ENCODE data around the gene SERPINE1.

The SERPINE1 gene

GRCh38 chr7:101169838-101170551 lies 43.1 kb downstream of the SERPINE1 start:
- peak overlapping the region; percentile 48 for H3K4me3 Mint-ChIP-seq
- peaks cover 2% of the 10 kb centered on the region for H3K36me3 Mint-ChIP-seq (ENCODE audit: low read depth)
- no peaks in the 10 kb centered on the region for H3K9me3 Mint-ChIP-seq
- peaks cover 48% of the 10 kb centered on the region for H3K4me1 Mint-ChIP-seq (ENCODE audit: low read depth)
- H3K27me3 Mint-ChIP-seq (ENCODE audit: low read depth), result peaks cover 87% of the 10 kb centered on the region
- DNase-seq (ENCODE audit: low spot score), result peak; percentile 78
- no peak overlapping the region for H3K27ac Mint-ChIP-seq

DNA sequence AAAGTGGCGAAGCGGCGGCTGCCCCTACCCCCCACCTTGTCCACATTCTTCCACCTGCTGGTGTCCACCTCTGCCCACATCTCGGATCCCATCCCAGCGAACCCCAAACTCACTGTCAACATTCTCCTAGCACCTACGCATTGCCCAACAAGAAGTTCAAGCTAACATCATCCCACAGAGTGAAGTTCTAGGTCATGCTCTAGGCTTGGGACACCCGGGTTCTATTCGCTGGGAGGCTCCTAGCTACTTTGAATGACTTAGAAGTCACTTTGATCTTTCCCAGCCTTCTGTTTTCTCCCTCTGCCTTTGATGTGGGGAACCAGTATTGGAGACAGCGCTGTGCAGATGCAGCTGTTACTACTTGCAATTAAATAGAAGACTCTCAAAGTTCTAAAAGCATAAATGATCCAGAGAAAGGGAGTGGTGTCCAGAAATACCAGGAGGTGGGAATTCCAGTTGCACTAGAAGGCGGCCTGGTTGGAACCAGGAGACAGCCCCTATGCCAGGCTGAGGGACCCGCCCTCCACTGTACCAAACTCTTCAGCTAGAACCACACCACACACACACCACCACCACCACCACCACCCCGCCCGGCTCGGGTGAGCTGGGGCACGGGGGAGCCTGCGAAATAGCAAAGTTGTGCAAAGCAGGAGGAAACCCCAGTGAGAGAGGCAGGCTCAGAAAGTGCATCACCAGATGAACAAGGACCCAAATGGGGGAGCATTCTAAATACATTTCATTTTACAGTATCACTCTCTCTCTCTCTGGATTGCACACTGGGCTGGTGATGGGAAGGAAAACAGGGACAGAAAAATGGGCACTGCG lies 43.9 kb downstream of the SERPINE1 start:
- Mint-ChIP-seq H3K36me3 (ENCODE audit: low read depth) (peaks cover 2% of the 10 kb centered on the region), H3K4me1 (ENCODE audit: low read depth) (peaks cover 44% of the 10 kb centered on the region)

DNA sequence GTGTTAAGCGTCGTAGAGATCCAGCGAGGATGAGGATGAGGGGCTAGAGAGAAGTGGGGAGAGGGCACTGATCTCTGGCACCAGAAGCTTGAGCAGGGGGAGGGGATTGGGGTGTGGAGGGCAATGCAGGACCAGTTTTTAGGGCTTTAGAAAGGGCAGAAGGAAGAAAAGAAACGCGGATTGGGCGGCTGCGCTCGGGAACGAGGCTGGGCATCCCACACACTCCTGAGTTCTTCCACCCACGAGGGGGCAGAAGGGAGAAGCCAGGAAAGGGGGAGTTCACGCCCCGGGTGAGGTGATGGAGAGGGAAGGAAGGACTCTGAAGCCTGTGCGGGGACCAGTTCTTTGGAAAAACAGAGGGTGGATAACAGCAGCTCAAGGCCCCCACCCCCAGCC lies 44.5 kb downstream of the SERPINE1 start:
- no peak for DNase-seq (ENCODE audit: low spot score)
- Mint-ChIP-seq H3K27me3 (ENCODE audit: low read depth) (peaks cover 87% of the 10 kb centered on the region), H3K27ac (no peak overlapping the region), H3K4me1 (ENCODE audit: low read depth) (peaks cover 39% of the 10 kb centered on the region), H3K9me3 (no peaks in the 10 kb centered on the region), H3K4me3 (peak overlapping the region; percentile 44), H3K36me3 (ENCODE audit: low read depth) (peaks cover 2% of the 10 kb centered on the region)

More for the DNA sequence above, 43.9 kb downstream of the SERPINE1 start:
- no peak for DNase-seq (ENCODE audit: low spot score)
- Mint-ChIP-seq H3K9me3 (no peaks in the 10 kb centered on the region), H3K27me3 (ENCODE audit: low read depth) (peaks cover 87% of the 10 kb centered on the region), H3K27ac (no peak overlapping the region), H3K4me3 (peak overlapping the region; percentile 17)

DNA sequence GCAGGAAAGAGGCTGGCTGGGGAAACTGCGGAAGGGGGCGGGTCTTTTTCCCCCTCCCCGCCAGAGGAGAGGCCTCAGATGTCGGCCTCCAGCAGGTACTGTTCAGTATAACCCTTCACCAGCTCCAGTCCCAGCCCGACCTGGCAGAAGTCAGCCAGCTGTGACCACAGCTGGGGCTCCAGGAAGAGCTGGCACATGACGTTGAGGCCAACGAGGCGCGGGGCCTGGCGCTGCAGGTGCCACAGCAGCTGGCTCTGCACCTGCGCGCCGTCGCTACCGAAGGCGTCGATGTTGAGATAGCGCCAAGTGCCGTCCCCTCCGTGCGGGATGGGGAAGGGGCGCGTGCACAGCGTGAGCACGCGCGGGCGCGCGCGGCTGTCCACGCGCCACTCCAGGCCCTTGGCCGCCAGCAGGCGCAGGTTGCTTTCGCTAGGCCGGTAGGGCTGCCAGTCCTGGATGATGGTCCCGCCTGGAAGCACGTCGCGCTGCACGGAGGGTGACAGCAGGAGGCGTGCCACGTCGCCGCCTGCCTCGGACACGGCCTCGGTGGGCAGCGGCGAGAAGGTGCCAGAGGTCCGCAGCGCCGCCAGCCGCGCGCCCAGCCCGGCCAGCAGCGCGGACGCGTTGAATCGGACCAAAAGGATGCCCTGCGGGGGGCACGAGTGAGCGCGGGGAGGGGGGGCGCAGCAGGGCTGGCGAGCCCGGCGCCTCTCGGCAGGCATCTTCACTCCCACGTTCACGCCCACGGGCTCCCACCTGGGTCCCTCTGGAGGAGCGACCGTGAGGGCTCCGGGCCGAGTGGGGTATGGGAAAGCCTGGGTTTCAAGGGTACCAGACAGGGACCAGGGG lies 45.3 kb downstream of the SERPINE1 start:
- H3K36me3 Mint-ChIP-seq (ENCODE audit: low read depth), result peaks cover 2% of the 10 kb centered on the region
- no peaks in the 10 kb centered on the region for H3K9me3 Mint-ChIP-seq
- no peak overlapping the region for H3K27ac Mint-ChIP-seq
- H3K4me3 Mint-ChIP-seq, result peak overlapping the region; percentile 44
- peaks cover 88% of the 10 kb centered on the region for H3K27me3 Mint-ChIP-seq (ENCODE audit: low read depth)
- no peak for DNase-seq (ENCODE audit: low spot score)
- H3K4me1 Mint-ChIP-seq (ENCODE audit: low read depth), result peaks cover 36% of the 10 kb centered on the region

DNA sequence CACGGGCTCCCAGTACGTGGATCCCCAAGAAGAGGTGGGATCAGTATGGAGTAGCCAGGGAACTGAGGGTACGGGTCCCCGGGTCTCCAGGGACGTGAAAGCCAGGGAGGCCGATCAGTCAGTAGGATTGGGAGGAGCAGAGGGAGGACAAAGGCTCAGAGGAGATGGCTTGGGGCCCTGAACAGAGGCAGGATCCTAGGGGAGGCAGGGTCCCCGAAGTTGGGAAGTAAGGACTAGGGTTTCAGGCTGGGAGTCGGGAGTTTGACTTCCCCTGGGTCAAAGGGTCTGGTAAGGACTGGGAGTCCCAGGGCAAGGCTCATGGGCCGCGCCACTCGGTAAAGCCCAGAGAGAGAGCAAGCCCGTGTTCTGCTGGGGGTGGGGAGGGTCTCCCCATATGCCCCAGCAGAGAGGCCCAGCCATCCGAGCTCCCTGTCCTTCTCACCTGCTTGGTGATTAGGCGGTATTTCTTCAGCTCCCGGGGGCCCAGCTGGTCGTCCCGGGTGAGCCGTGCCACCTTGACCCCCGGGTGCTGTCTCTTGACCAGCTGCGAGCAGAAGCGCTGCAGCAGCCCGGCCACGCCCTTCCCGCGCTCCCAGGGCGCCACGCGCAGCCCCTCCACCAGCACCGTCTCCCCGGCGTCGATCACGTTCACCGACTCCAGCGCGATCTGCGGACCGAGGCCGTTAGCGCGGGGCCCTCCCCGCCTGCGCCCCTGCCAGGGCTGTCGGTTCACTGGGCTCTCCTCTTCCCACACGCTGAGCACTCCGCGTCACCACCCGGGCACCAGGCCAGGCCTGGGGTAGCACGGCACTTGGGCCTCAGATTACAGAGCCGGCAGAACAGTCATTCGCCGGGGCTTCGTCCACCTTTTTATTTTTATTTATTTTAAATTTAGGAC lies 46.2 kb downstream of the SERPINE1 start:
- Mint-ChIP-seq H3K36me3 (ENCODE audit: low read depth) (peaks cover 2% of the 10 kb centered on the region), H3K9me3 (no peaks in the 10 kb centered on the region), H3K27ac (no peak overlapping the region), H3K4me1 (ENCODE audit: low read depth) (peaks cover 34% of the 10 kb centered on the region), H3K27me3 (ENCODE audit: low read depth) (peaks cover 88% of the 10 kb centered on the region), H3K4me3 (peak overlapping the region; percentile 36)
- no peak for DNase-seq (ENCODE audit: low spot score)

- DNase-seq (ENCODE audit: low spot score), result peak; percentile 64
- Mint-ChIP-seq H3K27me3 (ENCODE audit: low read depth) (peaks cover 90% of the 10 kb centered on the region), H3K27ac (peak overlapping the region; percentile 53), H3K4me3 (peak overlapping the region; percentile 74), H3K4me1 (ENCODE audit: low read depth) (peaks cover 30% of the 10 kb centered on the region), H3K36me3 (ENCODE audit: low read depth) (peaks cover 2% of the 10 kb centered on the region), H3K9me3 (no peaks in the 10 kb centered on the region)
Observed at GRCh38 chr7:101173752-101174244, 46.9 kb downstream of the SERPINE1 start.

GRCh38 chr7:101174322-101174854 lies 47.5 kb downstream of the SERPINE1 start:
- Mint-ChIP-seq H3K9me3 (no peaks in the 10 kb centered on the region), H3K27me3 (ENCODE audit: low read depth) (peaks cover 91% of the 10 kb centered on the region), H3K4me3 (peak overlapping the region; percentile 74), H3K4me1 (ENCODE audit: low read depth) (peaks cover 27% of the 10 kb centered on the region), H3K36me3 (ENCODE audit: low read depth) (peaks cover 2% of the 10 kb centered on the region), H3K27ac (peak overlapping the region; percentile 53)
- DNase-seq (ENCODE audit: low spot score), result no peak

- Mint-ChIP-seq H3K9me3 (no peaks in the 10 kb centered on the region), H3K27ac (no peak overlapping the region), H3K4me3 (no peak overlapping the region), H3K36me3 (ENCODE audit: low read depth) (peaks cover 2% of the 10 kb centered on the region), H3K27me3 (ENCODE audit: low read depth) (peaks cover 85% of the 10 kb centered on the region), H3K4me1 (ENCODE audit: low read depth) (peaks cover 18% of the 10 kb centered on the region)
- DNase-seq (ENCODE audit: low spot score), result no peak
Observed at GRCh38 chr7:101175664-101176063, 48.8 kb downstream of the SERPINE1 start.

- H3K4me1 Mint-ChIP-seq (ENCODE audit: low read depth), result peaks cover 8% of the 10 kb centered on the region
- H3K36me3 Mint-ChIP-seq (ENCODE audit: low read depth), result peaks cover 2% of the 10 kb centered on the region
- DNase-seq (ENCODE audit: low spot score), result no peak
- H3K4me3 Mint-ChIP-seq, result no peak overlapping the region
- peaks cover 84% of the 10 kb centered on the region for H3K27me3 Mint-ChIP-seq (ENCODE audit: low read depth)
- H3K27ac Mint-ChIP-seq, result no peak overlapping the region
- H3K9me3 Mint-ChIP-seq, result no peaks in the 10 kb centered on the region
Observed at GRCh38 chr7:101177644-101178043, 50.7 kb downstream of the SERPINE1 start.

DNA sequence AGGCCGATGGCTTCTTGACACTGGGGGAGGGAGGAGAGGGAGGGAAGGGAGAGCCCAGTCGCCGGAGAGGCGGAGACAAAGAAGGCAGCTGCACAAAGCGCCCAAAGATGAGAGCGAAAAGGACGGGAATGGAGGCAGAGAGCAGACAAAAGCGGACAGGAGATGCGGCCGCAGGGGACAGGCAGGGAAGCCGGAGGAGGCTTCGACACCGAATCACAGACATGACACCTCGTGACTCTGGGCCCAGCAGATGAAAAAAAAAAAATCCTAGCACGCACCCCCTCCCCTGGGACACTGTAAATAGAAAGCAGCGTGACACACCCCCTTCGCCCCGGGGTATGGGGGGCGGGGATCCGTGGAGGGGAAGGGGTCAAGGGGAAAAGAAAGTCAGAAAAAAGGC lies 52.2 kb downstream of the SERPINE1 start:
- Mint-ChIP-seq H3K27me3 (ENCODE audit: low read depth) (peaks cover 73% of the 10 kb centered on the region), H3K36me3 (ENCODE audit: low read depth) (no peaks in the 10 kb centered on the region), H3K9me3 (no peaks in the 10 kb centered on the region), H3K4me1 (ENCODE audit: low read depth) (peaks cover 4% of the 10 kb centered on the region), H3K27ac (no peak overlapping the region), H3K4me3 (no peak overlapping the region)
- no peak for DNase-seq (ENCODE audit: low spot score)

DNA sequence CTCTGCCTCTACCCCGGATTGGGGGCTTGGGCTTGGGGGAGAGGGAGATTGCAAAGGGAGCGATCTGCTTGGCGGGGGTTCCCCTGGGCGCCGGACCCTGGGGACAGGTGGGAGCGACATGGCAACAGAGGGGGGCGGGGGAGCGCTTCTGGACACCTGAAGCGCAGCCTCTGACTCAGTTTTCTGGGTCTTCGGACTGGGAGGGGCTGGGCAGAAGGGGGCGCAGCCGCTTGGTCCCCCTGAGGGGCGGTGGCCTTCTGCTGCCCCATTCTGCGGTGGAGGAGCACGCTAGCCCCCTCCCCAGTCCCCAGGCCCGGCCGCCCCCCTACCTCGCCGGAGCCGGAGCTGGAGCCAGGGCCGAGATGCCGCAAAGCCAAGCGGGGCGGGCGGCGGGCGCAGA lies 52.8 kb downstream of the SERPINE1 start:
- Mint-ChIP-seq H3K36me3 (ENCODE audit: low read depth) (no peaks in the 10 kb centered on the region), H3K4me3 (no peak overlapping the region), H3K27ac (no peak overlapping the region), H3K9me3 (no peaks in the 10 kb centered on the region), H3K27me3 (ENCODE audit: low read depth) (peaks cover 68% of the 10 kb centered on the region), H3K4me1 (ENCODE audit: low read depth) (peaks cover 3% of the 10 kb centered on the region)
- DNase-seq (ENCODE audit: low spot score), result no peak

DNA sequence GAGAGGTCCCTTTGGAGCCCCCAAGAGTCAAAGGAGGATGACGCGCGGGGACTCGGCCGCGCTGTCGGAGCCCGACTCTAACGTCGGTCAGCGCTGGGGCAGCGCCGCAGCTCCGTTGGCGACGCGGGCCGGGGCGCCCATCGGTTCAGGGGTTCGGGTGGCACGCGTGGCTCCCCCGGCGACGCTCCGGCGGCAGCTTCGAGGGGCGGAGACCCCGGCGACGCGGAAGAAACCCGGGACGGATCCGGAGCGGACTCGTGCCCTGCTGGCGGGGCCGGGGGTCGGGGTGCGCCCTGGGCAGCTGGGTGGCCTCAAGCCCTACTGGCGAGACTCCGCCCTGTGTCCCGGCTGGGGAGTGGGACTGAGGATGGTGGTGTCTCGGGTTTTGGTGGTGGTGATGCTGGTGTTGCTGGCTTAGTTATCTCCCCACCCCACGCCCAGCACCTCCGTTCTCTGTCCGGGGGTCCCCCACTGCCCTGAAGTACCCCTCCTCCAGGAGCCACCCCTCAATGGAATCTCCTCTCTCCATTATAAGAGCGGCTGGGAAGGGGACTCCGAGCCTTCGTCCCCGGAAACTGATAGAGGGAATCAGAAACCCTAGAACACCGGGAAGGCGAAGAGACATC lies 53.3 kb downstream of the SERPINE1 start, which contains the start of gene NAT16:
TSS of gene NAT16 (minus strand) at position 164 of the 626 bp plus-strand sequence. CDS start 5,486 bp downstream, outside the sequence.
- Mint-ChIP-seq H3K4me3 (no peak within 1 kb of the TSS), H3K27ac (no peak within 1 kb of the TSS), H3K9me3 (no peaks in the 10 kb centered on the region), H3K36me3 (ENCODE audit: low read depth) (no peaks in the 10 kb centered on the region), H3K4me1 (ENCODE audit: low read depth) (peaks cover 3% of the 10 kb centered on the region), H3K27me3 (ENCODE audit: low read depth) (peaks cover 67% of the 10 kb centered on the region)
- DNase-seq (ENCODE audit: low spot score), result no peak

Data from T-helper 2 cell treated with Interferon-gamma antibody and Interleukin-4, amounts not matched to agents 5 μg/mL and 100 μg/mL, for 36 hours (primary cell).